Embryonic facial prominence (tissue), 1 donor: ENCODE results near the gene DIP2C.
"Not testable (repeated sequence)": the region's sequence is repeated elsewhere in the genome, so short reads cannot be mapped to it uniquely, and the experiment has no call there.

Source experiments
- DNase-seq: peaks from one replicate; pipeline ENCODE4 v3.0.0-alpha.2; 2016; ENCODE audit errors: extremely low spot score

DIP2C gene

DNA sequence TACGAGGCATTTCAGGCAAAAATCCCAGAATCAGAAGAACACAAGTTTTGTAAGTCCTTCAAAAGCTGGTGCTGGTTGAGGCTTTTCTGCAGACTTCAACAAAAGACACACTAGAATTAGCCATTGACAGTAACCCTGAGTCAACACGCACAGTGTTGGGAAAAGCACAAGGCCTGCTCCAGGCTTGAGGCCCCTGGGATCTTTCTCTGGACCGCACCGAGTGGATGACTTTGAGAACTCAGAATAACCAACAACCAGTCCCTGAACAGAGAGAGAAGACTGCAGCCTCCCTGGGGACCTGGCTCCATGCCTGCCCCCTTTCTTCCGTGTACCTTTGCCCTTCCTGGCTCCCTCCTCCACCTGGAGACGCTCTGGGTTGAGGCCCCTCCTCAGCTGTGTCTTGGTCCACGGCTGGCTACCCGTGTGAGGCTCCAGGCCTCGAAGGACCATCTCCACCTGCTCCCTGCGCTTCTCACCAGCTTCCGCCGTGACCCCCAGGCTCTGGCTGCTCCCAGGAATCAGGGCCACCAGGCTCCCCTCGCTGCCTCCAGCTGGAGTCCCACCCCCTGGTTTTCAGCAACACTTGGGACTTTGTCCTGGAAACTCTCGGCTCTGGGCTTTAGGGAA lies 28.4 kb downstream of the DIP2C start:
- no peak for DNase-seq

DNA sequence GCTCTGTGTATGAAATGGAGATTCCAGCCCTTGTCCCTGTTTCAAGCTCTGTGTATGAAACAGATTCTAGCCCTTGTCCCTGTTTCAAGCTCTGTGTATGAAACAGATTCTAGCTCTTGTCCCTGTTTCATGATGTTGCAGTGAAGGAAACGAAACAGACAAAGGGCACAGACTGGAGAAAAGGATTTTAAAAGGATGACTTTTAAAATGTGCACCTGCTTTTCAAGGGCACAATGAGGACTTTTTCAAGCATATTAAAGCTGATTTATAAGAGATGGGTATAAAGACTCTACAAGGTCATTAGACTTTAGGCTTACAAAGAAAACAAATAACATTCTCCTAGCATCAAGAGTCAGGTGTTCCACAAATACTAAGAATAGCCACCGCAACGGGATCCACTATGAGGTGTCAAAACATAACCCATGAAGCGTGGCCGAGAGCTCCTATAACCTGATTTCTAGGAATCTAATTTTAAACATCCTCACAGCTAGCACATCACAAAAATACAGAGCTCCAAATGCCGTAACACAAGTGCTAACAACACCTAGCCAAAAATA lies 29.0 kb downstream of the DIP2C start:
- DNase-seq, result no peak

- DNase-seq, result no peak
These were observed 29.8 kb downstream of the DIP2C start for GRCh38 chr10:659688-660141.

DNA sequence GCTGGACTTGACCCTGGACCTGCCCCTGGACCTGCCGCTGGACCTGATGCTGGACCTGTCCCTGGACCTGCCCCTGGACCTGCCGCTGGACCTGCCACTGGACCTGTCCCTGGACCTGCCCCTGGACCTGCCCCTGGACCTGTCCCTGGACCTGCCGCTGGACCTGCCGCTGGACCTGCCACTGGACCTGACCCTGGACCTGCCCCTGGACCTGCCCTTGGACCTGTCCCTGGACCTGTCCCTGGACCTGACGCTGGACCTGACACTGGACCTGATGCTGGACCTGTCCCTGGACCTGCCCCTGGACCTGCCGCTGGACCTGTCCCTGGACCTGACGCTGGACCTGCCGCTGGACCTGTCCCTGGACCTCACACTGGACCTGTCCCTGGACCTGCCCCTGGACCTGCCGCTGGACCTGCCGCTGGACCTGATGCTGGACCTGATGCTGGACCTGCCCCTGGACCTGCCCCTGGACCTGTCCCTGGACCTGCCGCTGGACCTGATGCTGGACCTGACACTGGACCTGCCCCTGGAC lies 31.6 kb downstream of the DIP2C start:
- DNase-seq, result not testable (repeated sequence)

DNA sequence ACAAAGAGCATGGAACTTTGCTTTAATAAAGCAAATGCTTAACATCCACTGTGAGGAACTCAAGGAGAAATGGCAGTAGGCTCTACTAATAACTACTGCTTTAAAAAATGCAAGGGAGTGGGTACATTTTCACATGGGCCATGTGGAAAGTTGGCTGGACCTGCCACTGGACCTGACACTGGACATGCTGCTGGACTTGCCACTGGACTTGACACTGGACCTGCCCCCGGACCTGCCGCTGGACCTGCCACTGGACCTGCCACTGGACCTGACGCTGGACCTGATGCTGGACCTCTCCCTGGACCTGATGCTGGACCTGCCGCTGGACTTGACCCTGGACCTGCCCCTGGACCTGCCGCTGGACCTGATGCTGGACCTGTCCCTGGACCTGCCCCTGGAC lies 32.6 kb downstream of the DIP2C start:
- no peak for DNase-seq

DNA sequence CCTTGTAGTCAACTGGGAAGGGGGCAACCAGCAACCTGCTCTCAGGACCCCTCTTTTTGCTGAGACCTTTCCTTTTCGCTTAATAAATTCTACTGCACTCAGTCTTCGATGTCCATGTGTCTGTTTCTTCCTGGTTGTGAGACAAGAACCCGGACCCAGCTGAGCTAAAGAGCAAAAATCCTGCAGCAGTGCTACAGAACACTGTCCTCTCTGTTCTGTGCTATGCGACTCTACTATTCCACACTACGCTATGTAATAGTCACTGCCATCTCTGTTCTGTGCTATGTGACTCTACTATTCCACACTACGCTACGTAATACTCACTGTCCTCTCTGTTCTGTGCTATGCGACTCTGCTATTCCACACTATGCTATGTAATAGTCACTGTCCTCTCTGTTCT lies 34.3 kb downstream of the DIP2C start:
- no peak for DNase-seq

GRCh38 chr10:654647-654996 lies 34.8 kb downstream of the DIP2C start:
- DNase-seq, result no peak

DNA sequence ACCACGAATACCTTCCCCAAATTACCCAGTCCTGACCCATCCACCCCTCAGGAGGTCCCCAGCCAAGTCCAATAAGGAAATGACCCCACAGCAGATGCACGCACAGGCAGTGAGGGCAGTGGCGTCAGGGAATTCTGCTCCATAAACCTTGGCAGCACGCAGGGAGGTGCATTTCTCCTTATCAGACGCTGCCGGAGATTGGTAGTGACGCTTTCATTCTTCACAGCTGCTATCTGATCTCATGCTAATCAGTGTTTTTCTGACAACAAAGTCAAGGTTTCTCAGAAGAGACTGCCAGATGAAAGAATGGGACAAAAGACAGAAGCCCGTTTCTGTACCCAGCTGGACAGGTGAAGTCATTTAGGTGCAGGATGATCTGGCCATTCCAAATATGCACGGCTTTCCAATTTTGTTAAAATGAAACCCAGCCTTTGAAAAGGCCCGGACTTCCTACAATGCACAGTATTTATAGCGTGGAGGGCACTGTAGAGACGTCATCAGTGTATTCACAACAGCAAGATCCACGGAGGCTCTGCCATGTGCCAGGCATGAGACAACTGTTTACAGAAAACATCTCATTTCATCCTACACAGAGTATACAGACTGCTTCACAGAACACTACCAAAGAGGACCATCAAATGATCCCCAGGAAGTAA lies 35.3 kb downstream of the DIP2C start:
- DNase-seq, result no peak

DNA sequence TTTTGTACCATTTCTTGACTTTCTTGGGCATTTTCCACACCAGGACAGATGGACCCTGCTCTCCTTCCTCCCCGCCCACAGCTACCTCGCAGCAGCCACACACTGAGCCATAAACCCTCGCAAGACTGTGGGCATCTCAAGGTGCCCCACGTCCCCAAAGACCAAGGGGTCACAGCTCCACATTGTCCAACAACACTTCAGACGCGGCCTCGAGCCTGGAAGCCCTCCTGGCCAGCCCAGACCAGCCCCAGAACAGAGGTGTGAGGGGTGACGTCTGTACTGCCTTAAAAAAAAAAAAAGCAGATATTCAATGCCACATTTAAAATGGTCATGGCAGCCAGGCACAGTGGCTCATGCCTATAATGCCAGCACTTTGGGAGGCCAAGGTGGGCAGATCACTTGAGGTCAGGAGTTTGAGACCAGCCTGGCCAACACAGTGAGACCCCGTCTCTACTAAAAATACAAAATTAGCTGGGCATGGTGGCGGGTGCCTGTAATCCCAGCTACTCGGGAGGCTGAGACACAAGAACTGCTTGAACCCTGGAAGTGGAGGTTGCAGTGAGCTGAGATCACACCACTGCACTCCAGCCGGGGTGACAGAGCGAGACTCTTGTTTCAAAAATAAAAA lies 36.5 kb downstream of the DIP2C start:
- DNase-seq, result not testable (repeated sequence)

DNA sequence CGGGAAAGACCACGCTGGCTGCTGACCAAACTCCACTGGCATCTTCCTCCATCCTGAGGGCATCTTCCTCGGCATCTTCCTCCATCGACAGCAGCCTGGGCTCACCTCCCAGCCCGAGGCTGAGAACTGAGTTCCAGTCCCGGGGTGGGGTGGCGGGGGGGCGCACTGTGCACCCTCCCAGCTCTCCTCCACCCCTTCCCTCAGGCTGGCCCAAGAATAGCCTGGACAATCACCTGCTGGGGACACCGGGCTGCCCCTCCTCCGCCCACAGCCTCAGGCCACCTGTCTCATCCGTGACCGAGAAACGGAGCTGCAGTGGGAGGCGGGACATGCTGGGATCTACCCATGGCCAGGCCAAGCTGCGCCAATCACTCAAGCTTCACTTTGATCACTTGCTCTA lies 37.2 kb downstream of the DIP2C start:
- DNase-seq, result no peak

DNA sequence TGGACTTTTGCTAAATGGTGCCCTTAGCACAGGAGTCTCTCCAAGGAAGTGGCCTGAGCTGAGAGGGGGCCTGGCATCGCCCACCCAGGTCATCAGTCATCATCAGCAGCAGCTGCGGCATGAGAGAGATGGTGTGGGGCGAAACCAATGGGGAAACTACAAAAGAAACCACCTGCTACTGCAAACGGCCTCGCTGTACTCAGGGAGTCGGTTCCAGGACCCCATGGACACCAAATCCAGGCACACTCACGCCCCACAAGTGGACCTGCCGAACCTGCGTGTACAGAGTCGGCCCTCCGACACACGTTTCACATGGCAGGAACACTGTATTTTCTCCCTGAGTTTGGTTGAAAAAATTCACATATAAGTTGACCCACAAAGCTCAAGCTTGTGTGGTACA lies 37.8 kb downstream of the DIP2C start:
- no peak for DNase-seq

GRCh38 chr10:650886-651615 lies 38.4 kb downstream of the DIP2C start:
- no peak for DNase-seq

GRCh38 chr10:650441-650851 lies 39.0 kb downstream of the DIP2C start:
- DNase-seq, result no peak

DNA sequence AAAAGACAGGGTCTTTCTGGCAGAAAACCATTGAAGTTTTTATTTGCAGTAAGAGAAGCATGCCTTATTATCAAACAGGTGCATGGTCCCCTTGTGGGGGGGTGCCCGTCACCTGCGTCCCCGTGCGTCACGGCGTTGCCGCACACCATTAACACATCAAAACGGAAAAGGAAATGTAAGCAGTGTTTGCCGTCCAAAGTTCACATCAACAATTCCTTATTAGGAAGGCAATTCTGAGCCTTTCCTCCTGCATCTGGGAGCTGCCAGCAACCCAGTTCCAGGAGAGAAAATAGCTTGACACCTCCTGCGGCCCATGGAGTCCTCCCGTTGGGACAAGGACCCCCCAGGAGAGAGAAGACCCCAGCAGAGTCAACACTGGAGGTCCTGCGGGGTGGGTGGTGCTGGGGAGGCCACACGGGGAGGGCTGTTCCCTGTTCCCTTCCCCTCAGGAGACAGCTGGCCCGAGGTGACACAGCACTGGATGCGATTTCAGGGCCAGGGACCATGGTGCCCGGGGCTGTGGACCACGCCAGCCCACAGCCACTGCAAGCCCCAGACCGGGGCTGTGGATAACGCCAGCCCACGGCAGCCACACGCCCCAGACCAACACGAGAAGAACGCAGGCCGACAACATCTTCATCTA lies 39.5 kb downstream of the DIP2C start:
- no peak for DNase-seq

GRCh38 chr10:649445-649797 lies 40.0 kb downstream of the DIP2C start:
- no peak for DNase-seq

DNA sequence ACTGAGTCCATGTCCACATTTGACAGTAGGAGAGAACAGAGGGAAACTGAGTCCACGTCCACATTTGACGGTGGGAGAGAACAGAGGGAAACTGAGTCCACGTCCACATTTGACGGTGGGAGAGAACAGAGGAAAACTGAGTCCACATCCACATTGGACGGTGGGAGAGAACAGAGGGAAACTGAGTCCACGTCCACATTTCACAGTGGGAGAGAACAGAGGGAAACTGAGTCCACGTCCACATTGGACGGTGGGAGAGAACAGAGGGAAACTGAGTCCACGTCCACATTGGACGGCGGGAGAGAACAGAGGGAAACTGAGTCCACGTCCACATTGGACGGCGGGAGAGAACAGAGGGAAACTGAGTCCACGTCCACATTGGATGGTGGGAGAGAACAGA lies 42.4 kb downstream of the DIP2C start:
- DNase-seq, result not testable (repeated sequence)

DNA sequence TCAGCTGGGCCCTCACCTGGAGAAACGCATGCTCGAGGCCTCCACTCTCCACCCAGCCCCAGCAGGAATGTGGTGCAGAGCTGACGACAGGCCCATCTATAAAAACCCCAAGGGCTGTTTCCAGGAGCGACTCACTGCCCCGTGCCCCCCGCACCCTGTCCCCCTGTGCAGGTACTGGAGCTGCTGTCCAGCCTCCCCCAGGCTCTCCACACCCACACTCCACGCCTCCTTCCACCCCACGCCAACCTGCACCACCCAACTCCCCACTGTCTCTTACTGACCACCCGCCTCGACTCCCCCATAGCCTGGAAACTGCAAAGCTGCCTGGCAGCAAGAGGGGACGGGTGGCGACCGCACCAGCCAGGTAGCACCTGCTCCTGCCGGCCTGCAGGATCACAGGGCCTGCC lies 43.3 kb downstream of the DIP2C start:
- DNase-seq, result no peak

GRCh38 chr10:644943-645334 lies 44.5 kb downstream of the DIP2C start:
- DNase-seq, result no peak

DNA sequence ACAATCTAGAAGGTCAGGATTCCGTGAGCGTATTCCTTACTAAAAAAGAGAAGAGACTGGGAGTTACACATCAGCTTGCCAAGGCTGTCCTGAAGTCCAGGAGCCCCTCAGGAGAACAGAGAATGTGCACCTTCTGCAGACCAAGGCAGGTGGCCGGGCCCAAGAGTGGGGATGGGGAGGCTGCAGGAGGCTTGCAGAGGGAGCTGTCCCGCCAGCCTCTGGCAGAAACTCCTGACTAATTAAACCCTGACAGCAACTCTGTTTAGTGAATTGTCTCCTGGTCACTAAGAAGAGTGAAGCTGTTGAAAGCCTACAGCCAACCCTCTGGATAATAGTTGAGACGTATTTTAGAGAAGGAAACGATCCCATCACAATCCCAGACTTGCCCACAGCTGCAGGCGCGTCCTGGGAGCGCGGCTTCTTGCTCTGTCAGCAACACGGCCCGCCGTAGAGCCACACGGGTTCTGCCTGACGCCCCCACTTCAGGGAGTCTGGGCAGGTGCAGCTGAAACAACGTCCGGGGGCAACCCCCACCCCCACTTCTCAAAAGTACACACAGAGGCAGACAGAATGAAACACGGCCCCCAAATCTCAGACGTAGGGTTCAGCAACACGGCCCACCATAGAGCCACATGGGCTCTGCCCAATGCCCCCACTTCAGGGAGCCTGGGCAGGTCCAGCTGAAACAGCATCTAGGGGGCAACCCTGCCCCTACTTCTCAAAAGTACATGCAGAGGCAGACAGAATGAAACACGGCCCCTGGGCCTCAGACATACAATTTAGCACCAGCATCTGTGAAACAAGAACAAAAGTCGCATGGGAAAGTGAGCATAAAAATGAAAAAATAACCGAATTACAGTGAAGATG lies 45.2 kb downstream of the DIP2C start:
- DNase-seq, result no peak

DNA sequence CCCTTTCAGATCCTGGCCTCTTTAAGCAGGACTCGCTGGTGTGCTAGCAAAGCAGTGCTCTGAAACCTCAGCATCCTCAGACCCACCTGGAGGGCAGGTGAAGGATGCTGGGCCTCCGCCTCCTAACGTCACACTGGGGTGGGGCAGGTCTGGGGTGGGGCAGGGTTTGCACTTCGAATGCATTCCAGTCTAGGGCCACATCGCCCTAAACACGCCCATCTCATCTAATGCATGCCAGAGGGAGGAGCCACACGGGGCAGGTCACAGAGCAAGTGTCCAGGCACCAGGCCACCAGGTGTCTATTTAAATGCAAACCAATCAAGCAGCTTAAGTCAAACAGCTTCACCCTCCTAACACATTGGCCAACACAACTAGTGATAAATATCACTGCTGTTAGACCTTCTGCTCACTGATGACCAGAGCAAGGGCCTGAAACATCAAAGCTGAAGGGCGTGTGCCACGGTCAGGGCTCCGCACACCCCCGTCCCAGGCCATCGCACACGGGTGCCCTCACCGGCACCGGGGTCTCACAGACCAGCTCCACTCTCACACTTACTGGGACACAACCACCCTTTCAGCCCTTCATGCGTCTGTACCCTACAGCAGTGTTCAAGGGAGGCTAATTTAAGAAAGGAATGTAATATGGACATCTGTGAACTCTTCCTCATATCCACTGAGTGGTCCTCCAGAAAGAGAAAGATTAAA lies 47.1 kb downstream of the DIP2C start:
- DNase-seq, result no peak
